ENCODE measurements around the gene SGCA.

SGCA gene

DNA sequence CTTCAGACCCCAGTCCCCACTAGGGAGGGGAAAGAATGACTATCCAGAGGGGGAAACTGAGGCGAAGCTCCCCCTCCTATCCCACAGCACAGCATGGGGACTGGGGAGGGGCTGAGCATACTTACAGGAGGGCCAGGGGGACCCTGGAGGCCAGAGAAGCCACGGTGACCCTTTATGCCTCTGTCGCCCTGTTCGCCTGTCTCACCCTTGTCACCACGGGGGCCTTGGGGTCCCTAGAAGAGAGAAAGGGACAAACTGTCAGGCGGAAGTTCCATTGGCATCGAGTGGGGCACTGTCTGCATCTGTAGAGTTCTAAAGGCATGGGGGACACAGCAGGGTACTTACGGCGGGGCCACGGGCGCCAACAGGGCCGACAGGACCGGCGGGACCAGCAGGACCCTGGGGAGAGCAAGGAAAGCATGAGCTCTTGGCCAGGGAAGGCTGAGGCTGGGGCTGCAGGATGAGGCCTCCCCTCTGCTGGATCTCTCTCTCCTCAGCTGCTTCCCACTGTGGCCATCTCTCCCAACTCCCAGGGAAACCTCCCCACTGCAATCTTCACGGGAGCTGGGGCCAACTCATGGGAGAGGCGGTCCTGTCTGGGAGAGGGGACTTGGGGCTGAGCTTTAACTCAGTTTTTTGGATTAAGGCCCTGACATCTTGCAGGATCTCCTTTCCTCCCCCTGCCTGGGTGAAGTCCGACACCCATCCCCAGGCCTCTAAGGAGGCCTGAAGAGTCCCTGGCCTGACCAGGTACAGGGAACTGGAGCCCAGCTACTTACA is 22.1 kb downstream of the SGCA start:
- no peak for DNase-seq
- in situ Hi-C loops (cut with HindIII; ENCODE audit: low pct_ligation_motif_present, low pct_unique_long_range_greater_than_20kb, low sequenced_read_pairs) = no loop called here

DNA sequence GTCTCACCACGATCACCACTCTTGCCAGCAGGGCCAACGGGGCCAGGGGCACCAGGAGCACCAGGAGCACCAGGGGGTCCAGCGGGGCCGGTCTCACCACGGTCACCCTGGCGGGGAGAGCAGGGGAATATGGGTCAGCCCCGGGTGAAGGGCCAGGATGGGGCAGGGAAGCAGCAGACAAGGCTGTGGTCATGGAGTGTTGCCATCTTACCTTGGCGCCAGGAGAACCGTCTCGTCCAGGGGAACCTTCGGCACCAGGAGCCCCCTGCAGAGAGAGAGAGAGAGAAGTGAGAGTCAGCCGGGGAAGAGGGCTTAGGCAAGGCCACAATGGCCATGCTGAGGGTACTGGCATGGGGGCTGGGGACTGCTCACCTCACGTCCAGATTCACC is 22.7 kb downstream of the SGCA start:
- in situ Hi-C loops (cut with HindIII; ENCODE audit: low pct_ligation_motif_present, low pct_unique_long_range_greater_than_20kb, low sequenced_read_pairs) = no loop called here

DNA sequence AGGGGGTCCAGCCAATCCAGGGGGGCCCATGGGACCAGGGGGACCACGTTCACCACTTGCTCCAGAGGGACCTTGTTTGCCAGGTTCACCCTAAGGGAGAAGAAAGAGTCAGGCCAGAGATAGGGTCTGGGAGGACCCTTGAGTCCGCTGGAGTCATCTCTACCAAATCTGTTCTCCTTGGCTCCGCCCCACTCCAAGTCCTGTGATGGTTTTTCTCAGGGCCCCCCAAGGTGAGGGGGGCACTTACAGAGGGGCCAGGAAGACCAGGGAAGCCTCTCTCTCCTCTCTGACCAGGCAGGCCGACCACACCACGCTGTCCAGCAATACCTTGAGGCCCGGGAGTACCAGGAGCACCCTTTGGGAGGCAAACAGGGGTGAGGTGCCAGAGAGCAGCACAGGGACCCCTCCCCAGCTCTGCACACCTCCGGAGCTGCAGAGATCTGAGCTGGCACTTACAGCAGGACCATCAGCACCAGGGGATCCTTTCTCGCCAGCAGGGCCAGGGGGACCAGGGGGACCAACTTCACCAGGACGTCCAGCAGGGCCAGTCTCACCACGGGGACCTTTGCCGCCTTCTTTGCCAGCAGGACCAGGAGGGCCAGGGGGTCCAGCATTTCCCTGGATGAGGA is 23.2 kb downstream of the SGCA start:
- in situ Hi-C loops (cut with HindIII; ENCODE audit: low pct_ligation_motif_present, low pct_unique_long_range_greater_than_20kb, low sequenced_read_pairs) = no loop called here
- no peak for DNase-seq

More for the DNA sequence above, 22.7 kb downstream of the SGCA start:
- DNase-seq = no peak

DNA sequence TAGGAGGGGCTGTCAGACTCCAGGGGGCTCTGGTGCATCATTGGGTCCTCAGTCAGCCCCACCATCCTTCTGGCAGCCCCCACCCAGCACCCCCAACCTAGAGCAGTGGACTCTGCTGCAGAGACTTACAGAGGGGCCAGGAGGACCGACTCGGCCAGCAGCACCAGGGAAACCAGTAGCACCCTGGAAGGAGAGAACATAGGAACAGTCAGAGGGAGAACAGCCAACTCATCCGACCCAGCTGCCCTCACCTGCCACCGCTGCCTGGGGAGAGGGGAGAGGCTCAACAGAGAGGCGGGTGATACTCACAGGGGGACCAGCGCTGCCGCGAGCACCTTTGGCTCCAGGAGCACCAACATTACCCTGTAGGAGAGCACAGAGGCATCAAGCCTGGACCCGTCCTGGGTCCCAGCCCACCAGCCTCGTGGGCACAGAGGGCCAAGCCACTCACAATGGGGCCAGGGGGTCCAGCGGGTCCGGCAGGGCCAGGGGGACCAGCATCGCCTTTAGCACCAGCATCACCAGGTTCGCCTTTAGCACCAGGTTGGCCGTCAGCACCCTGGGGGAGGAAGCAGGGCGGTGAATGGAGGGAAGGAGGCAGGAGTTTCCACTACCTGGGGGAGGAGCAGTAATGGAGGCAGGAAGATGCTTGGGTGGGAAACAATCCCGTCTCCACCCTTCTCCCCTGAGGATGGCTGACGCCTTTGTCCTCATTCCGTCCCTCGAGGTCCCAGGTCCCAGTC is 23.9 kb downstream of the SGCA start:
- in situ Hi-C loops (cut with HindIII; ENCODE audit: low pct_ligation_motif_present, low pct_unique_long_range_greater_than_20kb, low sequenced_read_pairs) = no loop called here
- DNase-seq = no peak

DNA sequence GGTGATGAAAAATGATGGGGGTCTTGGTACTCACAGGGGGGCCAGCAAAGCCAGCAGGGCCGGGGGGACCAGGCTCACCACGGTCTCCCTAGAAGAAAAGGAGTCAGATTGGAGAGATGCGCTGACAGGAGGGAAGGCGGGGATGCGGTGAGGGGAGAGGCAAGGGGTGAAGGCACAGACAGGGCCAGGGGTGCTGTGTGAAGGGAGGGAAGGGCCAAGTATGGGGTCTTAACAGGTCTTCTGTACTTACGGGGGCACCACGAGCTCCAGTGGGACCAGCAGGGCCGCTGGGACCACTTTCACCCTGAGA is 24.4 kb downstream of the SGCA start:
- in situ Hi-C loops (cut with HindIII; ENCODE audit: low pct_ligation_motif_present, low pct_unique_long_range_greater_than_20kb, low sequenced_read_pairs) = no loop called here

GRCh38 chr17:50190603-50191358 is 25.0 kb downstream of the SGCA start:
- in situ Hi-C loops (cut with HindIII; ENCODE audit: low pct_ligation_motif_present, low pct_unique_long_range_greater_than_20kb, low sequenced_read_pairs) = no loop called here
- DNase-seq = no peak

More for the DNA sequence above, 24.4 kb downstream of the SGCA start:
- no peak for DNase-seq

- DNase-seq = no peak
- in situ Hi-C loops (cut with HindIII; ENCODE audit: low pct_ligation_motif_present, low pct_unique_long_range_greater_than_20kb, low sequenced_read_pairs) = no loop called here
Observed at GRCh38 chr17:50191359-50192143, 25.7 kb downstream of the SGCA start.

DNA sequence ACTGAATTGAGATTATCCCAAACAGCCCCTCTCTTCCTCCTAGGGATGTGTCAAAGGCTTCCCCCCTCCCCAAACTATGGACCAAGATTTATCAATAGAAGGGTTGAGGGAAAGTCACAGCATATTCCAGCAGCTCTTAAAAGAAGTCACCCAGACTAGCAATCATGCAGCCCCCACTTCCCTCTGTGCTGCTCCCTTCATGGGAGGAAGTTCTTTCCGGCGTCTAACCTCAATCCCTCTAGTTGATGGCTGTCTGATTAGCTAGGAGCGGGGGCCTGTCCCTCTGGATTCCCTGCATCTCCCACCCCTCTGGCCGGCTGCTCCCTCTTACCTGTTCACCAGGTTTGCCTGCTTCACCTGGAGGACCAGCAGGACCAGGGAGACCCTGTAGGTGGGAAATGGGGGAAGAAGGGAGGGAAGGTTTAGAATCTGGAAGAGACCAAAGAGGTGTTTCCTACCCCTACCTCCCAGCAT is 26.4 kb downstream of the SGCA start:
- no peak for DNase-seq
- in situ Hi-C loops (cut with HindIII; ENCODE audit: low pct_ligation_motif_present, low pct_unique_long_range_greater_than_20kb, low sequenced_read_pairs) = no loop called here

DNA sequence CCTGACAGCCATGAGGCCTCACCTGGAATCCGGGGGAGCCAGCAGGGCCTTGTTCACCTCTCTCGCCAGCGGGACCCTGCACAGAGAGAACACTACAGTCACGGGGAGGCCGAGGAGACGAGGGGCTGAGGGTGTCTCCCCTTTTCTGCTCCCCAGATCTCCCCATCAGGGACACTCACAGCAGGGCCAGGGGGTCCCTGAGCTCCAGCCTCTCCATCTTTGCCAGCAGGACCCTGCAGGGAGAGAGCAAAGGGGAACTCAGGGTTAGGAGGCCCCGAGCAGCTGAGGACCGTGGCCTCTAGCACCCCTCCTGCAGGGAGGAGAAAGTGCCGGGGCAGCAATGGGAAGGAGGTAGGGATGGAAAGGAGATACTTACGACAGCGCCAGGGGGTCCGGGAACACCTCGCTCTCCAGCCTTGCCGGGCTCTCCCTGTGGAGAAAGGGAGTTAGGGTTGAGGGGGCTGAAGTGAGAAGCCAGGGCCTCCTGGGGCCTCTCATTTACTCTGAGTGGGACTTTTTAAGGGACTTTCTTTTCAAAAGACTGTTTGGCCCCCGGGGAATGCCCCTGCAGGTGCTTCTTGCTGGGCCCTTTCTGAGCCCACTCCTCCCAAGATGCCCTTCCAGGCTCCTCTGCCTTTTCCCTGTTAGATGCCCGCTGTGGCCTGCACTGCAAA is 26.9 kb downstream of the SGCA start:
- in situ Hi-C loops (cut with HindIII; ENCODE audit: low pct_ligation_motif_present, low pct_unique_long_range_greater_than_20kb, low sequenced_read_pairs) = no loop called here
- DNase-seq = no peak

DNA sequence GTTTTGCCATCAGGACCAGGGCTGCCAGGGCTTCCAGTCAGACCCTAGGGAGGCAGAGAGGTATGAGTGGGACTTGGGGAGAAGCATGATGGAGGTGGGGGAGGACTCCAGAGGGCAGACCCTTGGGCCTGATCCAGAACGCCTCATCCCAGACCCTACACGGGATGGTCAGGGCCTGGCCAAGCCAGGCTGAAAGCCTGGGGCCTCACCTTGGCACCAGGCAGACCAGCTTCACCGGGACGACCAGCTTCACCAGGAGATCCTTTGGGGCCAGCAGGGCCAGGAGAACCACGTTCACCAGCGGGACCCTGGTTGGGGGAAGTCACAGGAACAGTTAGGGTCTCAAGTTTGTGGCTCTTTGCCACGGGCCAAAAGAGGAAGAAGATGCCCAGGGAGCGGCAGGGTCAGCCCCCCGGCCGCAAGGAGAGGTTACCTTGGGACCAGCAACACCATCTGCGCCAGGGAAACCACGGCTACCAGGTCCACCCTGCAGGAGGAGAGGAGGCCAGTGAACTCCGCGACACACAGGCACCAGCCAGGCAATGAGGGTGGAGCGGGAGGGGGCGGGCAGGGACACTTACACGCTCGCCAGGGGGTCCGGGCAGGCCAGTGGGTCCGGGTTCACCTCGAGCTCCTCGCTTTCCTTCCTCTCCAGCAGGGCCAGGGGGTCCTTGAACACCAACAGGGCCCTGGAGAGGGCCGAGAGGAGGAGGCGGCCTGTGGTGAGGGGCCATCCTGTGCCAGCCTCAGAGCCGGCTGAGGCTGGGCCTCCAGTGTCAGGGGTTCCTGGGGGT is 28.5 kb downstream of the SGCA start:
- no peak for DNase-seq
- in situ Hi-C loops (cut with HindIII; ENCODE audit: low pct_ligation_motif_present, low pct_unique_long_range_greater_than_20kb, low sequenced_read_pairs) = no loop called here

GRCh38 chr17:50194934-50195865 is 29.4 kb downstream of the SGCA start:
- in situ Hi-C loops (cut with HindIII; ENCODE audit: low pct_ligation_motif_present, low pct_unique_long_range_greater_than_20kb, low sequenced_read_pairs) = no loop called here
- no peak for DNase-seq

GRCh38 chr17:50196036-50196435 is 30.2 kb downstream of the SGCA start:
- in situ Hi-C loops (cut with HindIII; ENCODE audit: low pct_ligation_motif_present, low pct_unique_long_range_greater_than_20kb, low sequenced_read_pairs) = no loop called here
- no peak for DNase-seq

- in situ Hi-C loops (cut with HindIII; ENCODE audit: low pct_ligation_motif_present, low pct_unique_long_range_greater_than_20kb, low sequenced_read_pairs) = no loop called here
- DNase-seq = no peak
Observed at GRCh38 chr17:50196826-50197225, 31.0 kb downstream of the SGCA start.

- peak; percentile 79 for DNase-seq
- in situ Hi-C loops (cut with HindIII; ENCODE audit: low pct_ligation_motif_present, low pct_unique_long_range_greater_than_20kb, low sequenced_read_pairs) = no loop called here
Observed at GRCh38 chr17:50198026-50198669, 32.3 kb downstream of the SGCA start.

GRCh38 chr17:50199211-50199802 is 33.5 kb downstream of the SGCA start:
- in situ Hi-C loops (cut with HindIII; ENCODE audit: low pct_ligation_motif_present, low pct_unique_long_range_greater_than_20kb, low sequenced_read_pairs) = no loop called here
- DNase-seq = no peak
